Measurements from ENCODE around the gene INIP. TPM values are rescaled to one million over a fixed set of nuclear protein-coding genes. Genes with fewer than 3 reads are reported as not detected.
A peak's percentile ranks its signal among the peaks of the same experiment; 100 is the strongest.
"Not testable (repeated sequence)": the region's sequence is repeated elsewhere in the genome, so short reads cannot be mapped to it uniquely, and the experiment has no call there.

INIP gene
- total RNA-seq, 2 experiments from 2014 or later, result 40.3 to 46.5 TPM

DNA sequence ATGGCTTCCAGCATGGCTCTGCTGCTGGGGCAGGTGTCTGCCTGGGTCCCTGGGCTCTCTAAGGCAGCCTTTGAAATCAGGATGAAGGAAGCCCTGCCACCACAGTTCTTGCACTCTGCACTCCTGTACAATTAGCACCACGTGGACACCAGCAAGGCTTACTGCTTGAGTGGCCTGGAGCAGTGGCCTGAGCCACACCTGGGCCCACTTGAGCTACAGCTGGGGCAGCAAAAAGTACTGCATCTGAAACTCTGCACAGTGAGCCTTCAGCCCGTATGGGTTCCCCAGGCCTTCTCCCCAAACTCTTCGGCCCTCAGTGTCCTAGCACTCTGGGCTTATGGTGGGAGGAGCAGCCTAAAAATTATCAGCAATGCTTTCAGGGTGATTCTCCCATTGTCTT is 8.0 kb upstream of the INIP start:
- H3K4me1 Mint-ChIP-seq, result no peaks in the 10 kb centered on the region
- H3K36me3 Mint-ChIP-seq (ENCODE audit: low read depth), result no peaks in the 10 kb centered on the region
- CTCF ChIA-PET, result no interaction called here
- no peaks in the 10 kb centered on the region for H3K27me3 Mint-ChIP-seq
- H3K9me3 Mint-ChIP-seq, result no peaks in the 10 kb centered on the region
- DNase-seq, result no peak
- no peak overlapping the region for H3K4me3 Mint-ChIP-seq
- no peak overlapping the region for H3K27ac Mint-ChIP-seq
- POLR2A ChIA-PET, result no interaction called here

DNA sequence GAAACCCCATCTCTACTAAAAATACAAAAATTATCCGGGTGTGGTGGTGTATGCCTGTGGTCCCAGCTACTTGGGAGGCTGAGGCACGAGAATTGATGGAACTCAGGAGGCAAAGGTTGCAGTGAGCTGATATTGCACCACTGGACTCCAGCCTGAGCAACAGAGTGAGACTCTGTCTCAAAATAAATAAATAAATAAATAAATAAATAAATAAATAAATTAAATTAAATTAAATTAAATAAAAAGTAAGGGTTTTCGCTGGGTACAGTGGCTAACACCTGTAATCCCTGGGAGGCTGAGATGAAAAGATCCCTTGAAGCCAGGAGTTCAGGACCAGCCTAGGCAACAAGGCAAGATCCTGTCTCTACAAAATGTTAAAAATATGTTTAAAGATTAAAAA is 4.8 kb upstream of the INIP start:
- POLR2A ChIA-PET, result not testable (repeated sequence)

DNA sequence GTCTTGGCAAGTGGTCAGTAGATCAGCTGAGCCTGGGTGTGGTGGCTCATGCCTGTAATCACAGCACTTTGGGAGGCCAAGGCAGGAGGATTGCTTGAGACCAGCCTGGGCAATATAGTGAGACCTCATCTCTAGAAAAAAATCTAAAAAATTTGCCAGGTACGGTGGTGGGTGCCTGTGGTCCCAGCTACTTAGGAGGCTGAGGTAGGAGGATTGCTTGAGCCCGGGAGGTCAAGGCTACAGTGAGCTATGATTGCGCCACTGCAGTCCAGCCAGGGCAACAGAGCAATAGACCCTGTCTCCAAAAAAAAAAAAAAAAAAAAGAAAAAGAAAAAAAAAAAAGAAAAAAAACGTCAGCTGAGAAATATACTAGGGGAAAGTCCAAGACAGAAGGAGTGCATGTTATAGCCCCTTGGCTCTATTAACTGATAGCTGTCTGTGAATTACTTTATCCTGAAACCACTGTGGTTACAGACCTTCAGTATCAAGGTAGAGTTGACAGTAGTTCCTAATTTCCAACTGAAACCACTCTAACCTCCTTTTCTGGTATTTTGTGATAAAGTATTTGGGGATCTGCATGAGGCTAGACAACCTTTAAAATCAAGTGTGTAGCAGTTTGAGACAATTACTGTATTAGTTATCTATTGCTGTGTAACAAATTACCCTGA is 2.3 kb upstream of the INIP start:
- Mint-ChIP-seq H3K4me3 (no peak overlapping the region), H3K27ac (no peak overlapping the region)
- CTCF ChIA-PET, result interaction anchor here (0.6 to 3.0 kb wide), 4 partner anchors 17 to 340 kb away, joined by 3 to 7 read pairs (median 4); no protein-coding TSS in a partner anchor

More for the DNA sequence above, 4.8 kb upstream of the INIP start:
- H3K27me3 Mint-ChIP-seq; DNase-seq; H3K4me3 Mint-ChIP-seq; H3K9me3 Mint-ChIP-seq; H3K27ac Mint-ChIP-seq; H3K36me3 Mint-ChIP-seq (ENCODE audit: low read depth); CTCF ChIA-PET; H3K4me1 Mint-ChIP-seq: not testable (repeated sequence)

DNA sequence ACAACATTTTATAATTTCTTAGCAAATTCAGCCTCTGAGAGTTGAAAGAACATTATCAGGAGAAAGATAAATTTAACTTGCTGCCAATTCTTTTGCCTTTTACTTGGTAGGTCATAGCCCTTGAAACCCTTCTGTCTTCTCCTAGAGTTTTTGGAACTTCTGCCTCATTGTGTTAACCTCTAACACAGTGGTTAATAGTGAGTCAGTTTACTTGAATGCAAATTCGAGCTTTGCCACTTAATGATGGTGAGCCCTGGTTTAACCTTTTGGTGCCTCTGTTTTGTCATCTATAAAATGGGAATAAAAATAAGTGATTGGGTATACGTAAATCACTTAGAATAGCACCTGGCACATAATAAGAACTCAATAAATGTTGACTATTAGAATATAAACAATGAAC is 1.8 kb upstream of the INIP start:
- Mint-ChIP-seq H3K27me3 (no peaks in the 10 kb centered on the region), H3K4me1 (peaks cover 19% of the 10 kb centered on the region), H3K4me3 (no peak overlapping the region), H3K27ac (no peak overlapping the region), H3K36me3 (ENCODE audit: low read depth) (no peaks in the 10 kb centered on the region), H3K9me3 (no peaks in the 10 kb centered on the region)
- POLR2A ChIA-PET, result no interaction called here
- no peak for DNase-seq
- CTCF ChIA-PET, result interaction anchor here (0.6 to 3.0 kb wide), 5 partner anchors 12 to 339 kb away, joined by 3 to 7 read pairs (median 3); no protein-coding TSS in a partner anchor

More for the DNA sequence above, 2.3 kb upstream of the INIP start:
- Mint-ChIP-seq H3K9me3 (no peaks in the 10 kb centered on the region), H3K36me3 (ENCODE audit: low read depth) (no peaks in the 10 kb centered on the region), H3K27me3 (no peaks in the 10 kb centered on the region), H3K4me1 (peaks cover 19% of the 10 kb centered on the region)
- no peak for DNase-seq
- POLR2A ChIA-PET, result no interaction called here

DNA sequence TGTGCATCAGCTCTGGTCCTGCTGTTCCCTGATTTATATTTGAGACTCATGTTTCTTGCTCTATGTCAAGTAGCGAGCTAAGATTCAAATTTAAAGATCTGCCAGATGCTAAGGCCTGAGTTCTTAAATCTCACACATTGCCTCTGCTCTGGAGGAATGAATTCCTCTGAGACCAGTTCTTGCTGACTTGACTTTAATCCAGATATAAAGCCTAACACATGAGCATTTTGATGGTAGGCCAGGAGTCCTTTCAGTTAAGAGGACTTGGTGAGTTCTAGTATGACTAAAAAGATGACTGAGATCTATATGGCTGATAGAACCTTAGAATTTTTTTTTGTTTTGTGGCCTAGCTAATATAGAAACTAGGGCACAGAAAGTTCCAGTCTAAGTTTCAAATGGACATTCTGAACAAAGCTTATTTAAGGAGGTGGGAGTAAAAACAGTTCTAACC is 1.3 kb upstream of the INIP start:
- H3K4me1 Mint-ChIP-seq, result peaks cover 20% of the 10 kb centered on the region
- ChIA-PET POLR2A (no interaction called here), CTCF (interaction anchor here (0.6 to 3.0 kb wide), 3 partner anchors 12 to 1185 kb away, joined by 3 to 7 read pairs (median 3); no protein-coding TSS in a partner anchor)
- H3K27ac Mint-ChIP-seq, result no peak overlapping the region
- H3K36me3 Mint-ChIP-seq (ENCODE audit: low read depth), result peaks cover 1% of the 10 kb centered on the region
- H3K9me3 Mint-ChIP-seq, result no peaks in the 10 kb centered on the region
- H3K4me3 Mint-ChIP-seq, result no peak overlapping the region
- H3K27me3 Mint-ChIP-seq, result no peaks in the 10 kb centered on the region
- no peak for DNase-seq

DNA sequence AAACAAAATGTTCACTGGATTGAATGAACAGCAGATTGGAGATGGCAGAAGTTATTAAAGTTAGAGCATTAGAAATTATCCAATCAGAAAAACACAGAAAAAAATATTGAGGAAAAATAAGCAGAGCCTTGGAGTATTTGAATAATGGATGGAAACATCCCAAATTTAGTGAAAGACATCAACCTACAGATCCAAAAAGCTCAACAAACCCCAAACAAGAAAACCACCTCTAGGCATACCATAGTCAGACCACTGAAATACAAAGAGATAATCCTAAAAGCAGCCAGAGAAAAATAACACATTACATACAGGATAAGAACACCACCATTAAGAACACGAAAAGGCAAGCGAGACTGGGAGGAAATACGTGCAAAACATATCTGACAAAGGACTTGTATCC is 5.2 kb downstream of the INIP start:
- no peak for DNase-seq
- H3K9me3 Mint-ChIP-seq, result peaks cover 2% of the 10 kb centered on the region
- ChIA-PET POLR2A (no interaction called here), CTCF (interaction anchor here (1.2 kb wide), 1 partner anchor 28 kb away, joined by 3 read pairs; no protein-coding TSS in a partner anchor)
- H3K27ac Mint-ChIP-seq, result no peak overlapping the region
- peaks cover 30% of the 10 kb centered on the region for H3K36me3 Mint-ChIP-seq (ENCODE audit: low read depth)
- peaks cover 33% of the 10 kb centered on the region for H3K4me1 Mint-ChIP-seq
- no peaks in the 10 kb centered on the region for H3K27me3 Mint-ChIP-seq
- H3K4me3 Mint-ChIP-seq, result no peak overlapping the region

DNA sequence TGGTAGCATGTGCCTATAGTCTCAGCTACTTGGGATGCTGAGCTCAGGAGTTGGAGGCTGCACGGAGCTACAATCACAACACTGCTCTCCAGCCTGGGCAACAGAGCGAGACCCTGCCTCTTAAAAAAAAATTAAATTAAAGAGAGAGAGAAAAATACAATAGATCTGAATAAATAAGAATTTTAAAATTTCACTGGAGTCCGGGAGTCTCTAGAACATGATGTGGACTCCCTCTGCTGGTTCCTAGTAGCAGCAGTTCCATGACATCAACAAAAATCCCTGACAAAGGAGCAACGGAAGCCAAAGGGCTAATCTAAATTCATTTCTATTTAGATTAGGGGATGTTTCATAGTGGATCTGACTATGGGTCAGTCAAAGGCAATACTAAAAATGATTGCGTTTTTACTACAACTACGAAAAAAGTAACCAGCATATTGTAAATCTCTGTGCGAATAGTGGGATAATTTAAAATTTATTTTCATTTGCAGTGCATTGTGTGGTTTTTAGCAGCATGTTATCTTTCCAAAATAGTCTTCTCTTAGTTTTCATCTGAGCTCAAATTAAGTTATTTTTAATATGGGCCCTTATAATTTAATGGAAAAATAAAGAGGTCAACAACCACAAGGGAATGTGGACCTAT is 6.7 kb downstream of the INIP start:
- no peak for DNase-seq
- Mint-ChIP-seq H3K4me1 (peaks cover 28% of the 10 kb centered on the region), H3K27me3 (no peaks in the 10 kb centered on the region), H3K36me3 (ENCODE audit: low read depth) (peaks cover 33% of the 10 kb centered on the region), H3K27ac (no peak overlapping the region), H3K4me3 (no peak overlapping the region), H3K9me3 (peaks cover 2% of the 10 kb centered on the region)
- CTCF ChIA-PET, result interaction anchor here (0.6 to 0.8 kb wide), 2 partner anchors 23 to 66 kb away, joined by 3 to 4 read pairs; no protein-coding TSS in a partner anchor
- POLR2A ChIA-PET, result no interaction called here

DNA sequence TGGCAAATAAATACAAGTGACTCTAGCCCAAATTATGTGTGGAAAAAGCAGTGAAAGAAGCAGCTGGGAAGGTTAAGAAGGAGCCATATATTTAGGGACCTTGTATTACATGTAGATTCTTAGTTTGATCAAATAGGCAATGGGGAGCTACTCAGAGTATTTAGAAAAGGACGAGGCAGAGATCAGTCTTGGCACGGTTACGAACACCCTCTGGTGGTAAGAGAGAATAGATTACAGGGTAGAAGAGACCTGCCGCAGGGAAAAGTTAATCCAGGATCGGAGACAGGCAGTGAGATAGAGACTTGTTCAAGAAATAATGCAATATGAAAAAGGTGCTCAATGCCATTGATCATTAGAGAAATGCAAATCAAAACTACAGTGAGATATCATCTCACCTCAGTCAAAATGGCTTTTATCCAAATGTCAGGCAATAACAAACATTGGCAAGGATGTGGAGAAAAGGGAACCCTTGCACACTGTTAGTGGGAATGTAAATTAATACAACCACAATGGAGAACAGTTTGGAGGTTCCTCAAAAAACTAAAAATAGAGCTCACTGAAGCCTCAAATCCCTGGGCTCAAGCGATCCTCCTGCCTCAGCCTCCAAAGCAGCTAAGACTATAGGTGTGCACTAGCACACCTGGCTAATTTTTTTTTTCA is 12.0 kb downstream of the INIP start:
- Mint-ChIP-seq H3K4me3 (no peak overlapping the region), H3K27ac (no peak overlapping the region), H3K4me1 (peaks cover 15% of the 10 kb centered on the region), H3K9me3 (no peaks in the 10 kb centered on the region), H3K36me3 (ENCODE audit: low read depth) (peaks cover 27% of the 10 kb centered on the region), H3K27me3 (no peaks in the 10 kb centered on the region)
- CTCF ChIA-PET, result interaction anchor here (0.6 kb wide), 1 partner anchor 41 kb away, joined by 3 read pairs; no protein-coding TSS in a partner anchor
- POLR2A ChIA-PET, result no interaction called here
- no peak for DNase-seq

DNA sequence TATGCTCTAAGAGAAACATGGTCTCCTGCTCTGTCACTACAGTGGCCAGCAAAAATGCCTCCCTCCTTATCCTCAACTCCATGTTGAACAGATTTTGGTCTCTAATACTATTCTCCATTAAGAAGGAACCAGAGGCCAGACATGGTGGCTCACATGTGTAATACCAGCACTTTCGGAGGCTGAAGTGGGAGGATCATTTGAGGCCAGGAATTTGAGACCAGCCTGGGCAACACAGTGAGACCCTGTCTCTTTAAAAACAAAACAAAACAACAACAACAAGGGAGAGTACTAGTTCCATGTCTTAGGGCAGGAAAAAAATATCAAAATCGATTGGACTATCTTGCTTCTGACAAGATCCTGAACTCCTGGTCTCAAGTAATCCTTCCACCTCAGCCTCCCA is 14.6 kb downstream of the INIP start:
- H3K36me3 Mint-ChIP-seq (ENCODE audit: low read depth), result peaks cover 30% of the 10 kb centered on the region
- H3K27ac Mint-ChIP-seq, result no peak overlapping the region
- POLR2A ChIA-PET, result no interaction called here
- peaks cover 28% of the 10 kb centered on the region for H3K4me1 Mint-ChIP-seq
- no peaks in the 10 kb centered on the region for H3K9me3 Mint-ChIP-seq
- no peak overlapping the region for H3K4me3 Mint-ChIP-seq
- DNase-seq, result no peak
- H3K27me3 Mint-ChIP-seq, result no peaks in the 10 kb centered on the region
- CTCF ChIA-PET, result interaction anchor here (0.6 kb wide), 1 partner anchor 41 kb away, joined by 4 read pairs; no protein-coding TSS in a partner anchor

DNA sequence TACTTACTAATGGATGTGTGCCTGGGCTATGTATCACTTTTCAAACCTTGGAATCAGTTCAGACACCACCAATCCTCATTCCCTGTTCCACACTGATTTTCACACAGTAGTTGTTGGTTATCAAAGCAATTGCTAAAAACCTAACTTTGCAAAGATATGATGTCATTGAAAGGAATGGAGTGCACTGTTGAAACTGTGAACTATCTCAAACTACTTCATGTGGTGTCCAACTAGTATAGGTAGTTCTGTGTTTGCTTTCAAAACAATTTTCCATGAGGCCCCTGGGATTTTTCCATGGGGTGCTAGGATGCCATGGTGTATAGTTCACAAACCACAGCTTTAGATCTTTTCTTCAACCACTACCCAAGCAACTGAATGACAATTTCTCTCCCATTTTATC is 17.8 kb downstream of the INIP start:
- Mint-ChIP-seq H3K4me1 (peaks cover 23% of the 10 kb centered on the region), H3K36me3 (ENCODE audit: low read depth) (peaks cover 36% of the 10 kb centered on the region)

DNA sequence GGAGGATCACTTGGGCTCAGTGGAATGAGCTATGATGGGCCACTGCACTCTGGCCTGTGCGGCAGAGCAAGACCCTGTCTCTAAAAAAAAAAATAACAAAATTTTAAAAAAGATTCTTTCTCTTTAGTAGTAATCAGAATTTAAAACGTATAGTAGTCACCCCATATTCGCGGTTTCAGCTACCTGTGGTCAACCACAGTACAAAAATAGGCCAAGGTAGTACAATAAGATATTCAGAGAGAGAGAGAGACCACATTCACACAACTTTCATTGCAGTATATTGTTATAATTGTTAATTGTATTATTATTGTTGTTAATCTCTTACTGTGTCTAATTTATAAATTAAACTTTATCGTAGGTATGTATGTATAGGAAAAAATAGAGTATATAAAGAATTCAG is 18.7 kb downstream of the INIP start:
- peak; percentile 42 for DNase-seq
- peaks cover 23% of the 10 kb centered on the region for H3K4me1 Mint-ChIP-seq
- peaks cover 38% of the 10 kb centered on the region for H3K36me3 Mint-ChIP-seq (ENCODE audit: low read depth)
- no peak overlapping the region for H3K4me3 Mint-ChIP-seq
- no peaks in the 10 kb centered on the region for H3K9me3 Mint-ChIP-seq
- H3K27ac Mint-ChIP-seq, result no peak overlapping the region
- POLR2A ChIA-PET, result no interaction called here
- no peaks in the 10 kb centered on the region for H3K27me3 Mint-ChIP-seq
- CTCF ChIA-PET, result interaction anchor here (0.7 kb wide), 1 partner anchor 18 kb away, joined by 3 read pairs; no protein-coding TSS in a partner anchor

More for the DNA sequence above, 17.8 kb downstream of the INIP start:
- CTCF ChIA-PET, result no interaction called here
- no peak for DNase-seq
- POLR2A ChIA-PET, result no interaction called here
- no peak overlapping the region for H3K27ac Mint-ChIP-seq
- H3K4me3 Mint-ChIP-seq, result no peak overlapping the region
- H3K9me3 Mint-ChIP-seq, result no peaks in the 10 kb centered on the region
- H3K27me3 Mint-ChIP-seq, result no peaks in the 10 kb centered on the region

DNA sequence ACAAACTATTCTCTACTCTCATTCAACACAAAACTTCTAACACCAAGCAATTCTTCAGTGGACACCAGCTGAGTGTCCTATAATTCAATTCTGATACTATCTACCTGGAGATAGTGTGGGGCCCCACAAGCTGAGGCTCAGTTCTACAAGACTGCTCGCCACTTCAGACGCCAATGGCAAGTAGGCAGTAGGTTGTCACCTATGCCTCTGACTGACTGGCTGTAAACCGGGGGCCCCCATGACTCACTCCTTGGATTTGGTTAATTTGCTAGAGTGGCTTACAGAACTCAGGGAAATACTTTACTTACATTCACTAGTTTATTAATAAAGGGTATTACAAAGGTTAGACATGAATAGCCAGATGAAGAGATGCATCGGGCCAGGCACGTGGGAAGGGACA is 21.5 kb downstream of the INIP start:
- Mint-ChIP-seq H3K4me3 (no peak overlapping the region), H3K27me3 (no peaks in the 10 kb centered on the region), H3K4me1 (peaks cover 26% of the 10 kb centered on the region), H3K9me3 (no peaks in the 10 kb centered on the region), H3K27ac (no peak overlapping the region), H3K36me3 (ENCODE audit: low read depth) (peaks cover 46% of the 10 kb centered on the region)
- CTCF ChIA-PET, result interaction anchor here (0.7 kb wide), 1 partner anchor 24 kb away, joined by 4 read pairs; no protein-coding TSS in a partner anchor
- POLR2A ChIA-PET, result no interaction called here
- DNase-seq, result no peak

Measured in activated CD4-positive, alpha-beta T cell treated with anti-CD3 and anti-CD28 coated beads, Interleukin-2, amount 10 ng/mL, durations not matched to agents 7 days and 5 days (primary cell).